Heart right ventricle (tissue), 16 donors: ENCODE measurements around the gene MINK1. TPM values are rescaled to one million over a fixed set of nuclear protein-coding genes. Genes with fewer than 3 reads are reported as not detected.
A peak's percentile ranks its signal among the peaks of the same experiment; 100 is the strongest.
"Not testable (repeated sequence)": the region's sequence is repeated elsewhere in the genome, so short reads cannot be mapped to it uniquely, and the experiment has no call there.

Experiments
- ATAC-seq, 8 donors: fragments of 200-7000 bp; cut with Tn5 transposase; one replicate each; pipeline ENCODE4 v1.9.1; 2020; ENCODE audit warnings: mild to moderate bottlenecking in 8 of 8, moderate library complexity in 8 of 8, moderate number of reproducible peaks in 1 of 8
- DNase-seq, 2 donors: peaks; one replicate each; pipeline ENCODE4 v3.0.0-alpha.2; 2020
- H3K27ac ChIP-seq, 10 donors: fragments of 200-600 bp; sonication (generic) in 2 of 10; one replicate each; pipeline versions ENCODE4 v1.5.0 to v1.8.0; 2020 to 2022; ENCODE audit warnings: mild to moderate bottlenecking in 3 of 10
- H3K27me3 ChIP-seq, 7 donors: fragments of 200-600 bp; one replicate each; pipeline ENCODE4 v1.8.0; 2021 to 2022; ENCODE audit warnings: mild to moderate bottlenecking in 2 of 7
- H3K36me3 ChIP-seq, 9 donors: fragments of 200-600 bp; sonication (generic) in 1 of 9; one replicate each; pipeline versions ENCODE4 v1.5.0 to v1.8.0; 2020 to 2022; ENCODE audit warnings: mild to moderate bottlenecking in 2 of 9
- H3K4me1 ChIP-seq, 9 donors: fragments of 200-600 bp; sonication (generic) in 1 of 9; one replicate each; pipeline versions ENCODE4 v1.5.0 to v1.8.0; 2020 to 2022; ENCODE audit warnings: mild to moderate bottlenecking in 4 of 9
- H3K4me3 ChIP-seq, 10 donors: fragments of 200-600 bp; sonication (generic) in 2 of 10; one replicate each; pipeline versions ENCODE4 v1.5.0 to v1.8.0; 2020 to 2022; ENCODE audit warnings: mild to moderate bottlenecking in 7 of 10, moderate library complexity in 2 of 10
- H3K9me3 ChIP-seq, 11 donors: fragments of 200-600 bp in 10 of 11; sonication (generic) in 2 of 11; one replicate each; pipeline versions ENCODE4 v1.5.0 to v1.8.0; 2013 to 2022; ENCODE audit warnings: mild to moderate bottlenecking in 2 of 11, control low read depth in 1 of 11, moderate library complexity in 1 of 11
- CTCF ChIP-seq, 9 donors: fragments of 200-600 bp; sonication (generic) in 2 of 9; IDR thresholded peaks; one replicate each; pipeline versions ENCODE4 v1.5.0 to v1.8.0; 2021 to 2022; ENCODE audit warnings: antibody characterized with exemption in 9 of 9, mild to moderate bottlenecking in 5 of 9, moderate library complexity in 1 of 9
- WGBS, 2 donors: extraction: QIAGEN DNeasy Blood & Tissue Kit; methylation state at CpG; one replicate each; pipeline ENCODE4 v1.1.7; 2013; ENCODE audit warnings: inconsistent platforms in 1 of 2; 5-methylcytosine and 5-hydroxymethylcytosine counted together
- intact Hi-C, 10 donors: fragments of 100-400 bp; cut with DNase I; formaldehyde crosslinking; loops; one replicate each; pipeline versions ENCODE4 v1.11.1 to v1.14.2; 2022
- polyA plus RNA-seq, 2 donors: library from polyadenylated mRNA; stranded (reverse); fragments of 200-250 nt; gene quantifications; one replicate each; pipeline ENCODE4 v1.2.3, GENCODE V29; 2013
- total RNA-seq, 10 donors: library from RNA; stranded (reverse); fragmentation: NEBNext Ultra II Directional in 3 of 10; extraction: Animal tissue kit (Norgen Biotek cat#: 25700) in 3 of 10; gene quantifications; one replicate each; pipeline versions ENCODE4 v1.2.1 to v1.2.4, GENCODE V29; 2021 to 2023
- donor health status: Arrhythmogenic right ventricular cardiomyopathy.
- donor health status: ischemic (EF 13 %, LVEDD 7.1; RV severe dilation, severe dysfunction).
- donor health status: healthy with polysubstance abuse.
- donor health status: DM: no; HTN: yes; CAD: no.
- donor health status: DM: no; HTN: no; CAD: no.
- donor health status: ischemic (EF 25% LVEDD 6.9; RV normal size, moderate dysfunction).
- donor health status: ischemic (EF 25% LVEDD 5.7; RV mildly dilated, moderate dysfunction).
- donor health status: healthy.
- donor health status: DM: yes; HTN: yes; CAD: no.
- donor health status: Ischemic cardiomyopathy.
- donor health status: ischemic (EF 35%, LVEDD 5.7; RV mildly dilated, moderate dysfunction).
- donor health status: nonischemic (EF 11% LVEDD 7.7; RV severe dilation, severe dysfunction).
- donor health status: DM: yes; HTN: yes; CAD: no.
- donor health status: PGD.
- donor health status: ischemic (EF 29% LVEDD 5.4; RV normal size, mild dysfunction).
- donor health status: nonischemic (EF 23%, LVEDD 6.1; RV moderate dilation, normal function).

Gene MINK1
- total and polyA plus RNA-seq, 12 donors, result 17.3 to 54.1 (median 33.5) TPM

- peak within 1 kb of the TSS in 9 of 10 donors; percentile 25 to 71 (median 59) for H3K27ac ChIP-seq
Measured at GRCh38 chr17:4903051-4903818, 70.1 kb downstream of the MINK1 start, which contains the start of gene CHRNE. CHRNE (minus strand) TSS chr17:4903098; CDS start chr17:4903063, 35 bp downstream.

GRCh38 chr17:4906642-4907041 is 73.5 kb downstream of the MINK1 start:
- H3K4me1 ChIP-seq, result peaks cover 0 to 35% (median 22%) of the 10 kb centered on the region in 9 donors
- intact Hi-C loops, result loop anchor here in 7 of 10 donors (5.0 kb wide), 4 partner anchors 41 to 156 kb away; partner anchors contain the start of genes CAMTA2 (in 3 of the 7), SPAG7 (in 2 of the 7) and PFN1 (in 1 of the 7)
- not testable (repeated sequence) for H3K27ac ChIP-seq, H3K9me3 ChIP-seq, ATAC-seq, H3K4me3 ChIP-seq, H3K36me3 ChIP-seq, H3K27me3 ChIP-seq, DNase-seq

More at GRCh38 chr17:4903051-4903818, 70.1 kb downstream of the MINK1 start, which contains the start of gene CHRNE:
- intact Hi-C loops, result loop anchor here in 3 of 10 donors (2.0 to 5.0 kb wide), 3 partner anchors 116 to 191 kb away; partner anchors contain the start of genes ARRB2 (in 1 of the 3), GLTPD2 (in 1 of the 3) and VMO1 (in 1 of the 3)
- Histone ChIP-seq H3K36me3 (no peaks in the 10 kb centered on the region), H3K4me3 (peak within 1 kb of the TSS in 4 of 10 donors; percentile 13 to 53 (median 20)), H3K4me1 (peaks cover 0 to 49% (median 34%) of the 10 kb centered on the region in 9 donors), H3K27me3 (peaks cover 0 to 36% (median 21%) of the 10 kb centered on the region in 7 donors), H3K9me3 (no peaks in the 10 kb centered on the region)
- ATAC-seq, result peak in 3 of 8 donors; percentile 29 to 40 (median 37)
- peak; percentile 50 to 88 (median 77) for TF ChIP-seq CTCF (IDR thresholded peaks at IDR 0.05)
- 21 to 24% methylated on average over 10 of the region's 10 CpGs for WGBS, 2 donors
- DNase-seq, result peak in 1 of 2 donors; percentile 81

- no peak for TF ChIP-seq CTCF (IDR thresholded peaks at IDR 0.05)
- Histone ChIP-seq H3K27ac (peak overlapping the region in 9 of 10 donors; percentile 28 to 73 (median 56)), H3K36me3 (no peaks in the 10 kb centered on the region), H3K27me3 (no peaks in the 10 kb centered on the region), H3K4me3 (no peak overlapping the region), H3K9me3 (no peaks in the 10 kb centered on the region), H3K4me1 (peaks cover 0 to 24% (median 12%) of the 10 kb centered on the region in 9 donors)
- WGBS, 2 donors, result 51 to 52% methylated on average over 10 of the region's 10 CpGs
- intact Hi-C loops, result loop anchor here in 8 of 10 donors (2.0 to 5.0 kb wide), 6 partner anchors 39 to 154 kb away; partner anchors contain the start of genes CAMTA2 (in 4 of the 8), SPAG7 (in 2 of the 8) and PFN1 (in 1 of the 8)
- peak in 6 of 8 donors; percentile 18 to 55 (median 38) for ATAC-seq
- no peak for DNase-seq
Measured at GRCh38 chr17:4908301-4908700, 75.2 kb downstream of the MINK1 start.

- Histone ChIP-seq H3K9me3 (no peaks in the 10 kb centered on the region), H3K27ac (peak overlapping the region in 9 of 10 donors; percentile 16 to 73 (median 63)), H3K4me3 (peak overlapping the region in 2 of 10 donors; percentile 0 to 4), H3K36me3 (no peaks in the 10 kb centered on the region), H3K27me3 (no peaks in the 10 kb centered on the region), H3K4me1 (peaks cover 0 to 19% (median 9%) of the 10 kb centered on the region in 9 donors)
- peak; percentile 76 to 95 (median 89) for TF ChIP-seq CTCF (IDR thresholded peaks at IDR 0.05)
- peak; percentile 95 to 98 (median 98) for ATAC-seq
- intact Hi-C loops, result loop anchor here in 8 of 10 donors (1.0 to 5.0 kb wide), 9 partner anchors 38 to 154 kb away; partner anchors contain the start of genes CAMTA2 (in 5 of the 8), SPAG7 (in 3 of the 8) and PFN1 (in 1 of the 8)
- peak; percentile 90 for DNase-seq
- WGBS, 2 donors, result 19 to 22% methylated on average over 20 of the region's 20 CpGs
Measured at GRCh38 chr17:4908711-4909496, 75.8 kb downstream of the MINK1 start.
